Naive thymus-derived CD4-positive, alpha-beta T cell (primary cell): ENCODE results near the gene TMEM132C. TPM values are rescaled to one million over a fixed set of nuclear protein-coding genes. Genes with fewer than 3 reads are reported as not detected.

ENCODE experiments used
- ATAC-seq: fragments of 150-1000 bp; cut with Tn5 transposase; 2 replicates; pipeline ENCODE4 v1.10.0; 2021; ENCODE audit warnings: mild to moderate bottlenecking, moderate library complexity
- CTCF ChIA-PET: fragments of 350-600 bp; sonication (Branson Sonifier 250); formaldehyde crosslinking; loops from one replicate; lab custom pipeline; 2021; ENCODE audit warnings: antibody characterized with exemption; lab: Charles Lee
- POLR2A ChIA-PET: fragments of 350-600 bp; sonication (Branson Sonifier 250); formaldehyde crosslinking; loops from one replicate; lab custom pipeline; 2021; ENCODE audit warnings: antibody characterized with exemption, inconsistent platforms; lab: Charles Lee
- DNase-seq, 9 donors: peaks; one replicate each; pipeline versions ENCODE4 v3.0.0 to v3.0.0-alpha.2; 2020 to 2022; ENCODE audit warnings: mixed read lengths in 1 of 9
- H3K27ac ChIP-seq: one replicate; pipeline ENCODE4 v1.7.0; 2013; ENCODE audit warnings: mild to moderate bottlenecking, low read depth, low read length, moderate library complexity
- H3K27me3 ChIP-seq, 2 donors: one replicate each; pipeline ENCODE4 v1.7.0; 2013; ENCODE audit warnings: low read length in 2 of 2, mild to moderate bottlenecking in 2 of 2, moderate library complexity in 2 of 2; ENCODE audit not compliant: control insufficient read depth in 2 of 2, insufficient read depth in 2 of 2
- H3K36me3 ChIP-seq, 3 experiments: 1 replicate in 2 of 3; 2 replicates in 1 of 3; pipeline ENCODE4 v1.7.0; 2013; ENCODE audit warnings: low read length in 3 of 3, mild to moderate bottlenecking in 3 of 3, moderate library complexity in 1 of 3; ENCODE audit not compliant: insufficient read depth in 3 of 3, control insufficient read depth in 2 of 3
- H3K4me1 ChIP-seq, 2 donors: one replicate each; pipeline ENCODE4 v1.7.0; 2013; ENCODE audit warnings: low read length in 2 of 2, mild to moderate bottlenecking in 2 of 2, moderate library complexity in 1 of 2; ENCODE audit not compliant: control insufficient read depth in 2 of 2, insufficient read depth in 2 of 2
- H3K4me3 ChIP-seq: 2 replicates; pipeline ENCODE4 v1.7.0; 2013; ENCODE audit warnings: mild to moderate bottlenecking, low read length
- H3K9me3 ChIP-seq, 3 experiments: 1 replicate in 2 of 3; 2 replicates in 1 of 3; pipeline ENCODE4 v1.7.0; 2013; ENCODE audit warnings: low read length in 3 of 3; ENCODE audit not compliant: control insufficient read depth in 2 of 3
- H3K27ac Mint-ChIP-seq, 9 donors: one replicate each; pipeline ENCODE4 v1.8.0; 2020 to 2022; ENCODE audit warnings: mixed read lengths in 9 of 9, mild to moderate bottlenecking in 8 of 9, moderate library complexity in 5 of 9, inconsistent platforms in 2 of 9
- H3K27me3 Mint-ChIP-seq, 5 donors: one replicate each; pipeline ENCODE4 v1.8.0; 2021 to 2022; ENCODE audit warnings: mixed read lengths in 5 of 5, mild to moderate bottlenecking in 1 of 5
- H3K36me3 Mint-ChIP-seq, 5 donors: one replicate each; pipeline ENCODE4 v1.8.0; 2020 to 2022; ENCODE audit warnings: mixed read lengths in 5 of 5, mild to moderate bottlenecking in 3 of 5, inconsistent platforms in 1 of 5
- H3K4me1 Mint-ChIP-seq, 7 donors: one replicate each; pipeline ENCODE4 v1.8.0; 2020 to 2022; ENCODE audit warnings: mixed read lengths in 7 of 7, mild to moderate bottlenecking in 3 of 7, inconsistent platforms in 1 of 7
- H3K4me3 Mint-ChIP-seq, 10 donors: one replicate each; pipeline ENCODE4 v1.8.0; 2020 to 2022; ENCODE audit warnings: mild to moderate bottlenecking in 10 of 10, mixed read lengths in 10 of 10, moderate library complexity in 6 of 10, inconsistent platforms in 2 of 10
- H3K9me3 Mint-ChIP-seq, 11 donors: one replicate each; pipeline ENCODE4 v1.8.0; 2020 to 2022; ENCODE audit warnings: mixed read lengths in 11 of 11, mild to moderate bottlenecking in 4 of 11, inconsistent platforms in 1 of 11, moderate library complexity in 1 of 11
- intact Hi-C, 2 donors: fragments of 100-400 bp; cut with micrococcal nuclease; formaldehyde crosslinking; loops; one replicate each; pipeline ENCODE4 v1.15.1; 2023
- polyA plus RNA-seq, 2 donors: library from polyadenylated mRNA; unstranded; fragments of 300-500 nt; fragmentation: Illumina TruSeq; gene quantifications; one replicate each; pipeline ENCODE4 v1.2.3, GENCODE V29; 2021
- total RNA-seq, 6 experiments: library from RNA in 5 of 6; stranded (reverse) in 5 of 6; gene quantifications; 1 replicate in 5 of 6; 2 replicates in 1 of 6; pipeline ENCODE4 v1.2.3 and lab custom pipeline; 2021 to 2026

The TMEM132C gene
- not detected for total RNA-seq
- polyA plus RNA-seq, result not detected
- not detected for total RNA-seq (lab: John Stamatoyannopoulos, UW)

DNA sequence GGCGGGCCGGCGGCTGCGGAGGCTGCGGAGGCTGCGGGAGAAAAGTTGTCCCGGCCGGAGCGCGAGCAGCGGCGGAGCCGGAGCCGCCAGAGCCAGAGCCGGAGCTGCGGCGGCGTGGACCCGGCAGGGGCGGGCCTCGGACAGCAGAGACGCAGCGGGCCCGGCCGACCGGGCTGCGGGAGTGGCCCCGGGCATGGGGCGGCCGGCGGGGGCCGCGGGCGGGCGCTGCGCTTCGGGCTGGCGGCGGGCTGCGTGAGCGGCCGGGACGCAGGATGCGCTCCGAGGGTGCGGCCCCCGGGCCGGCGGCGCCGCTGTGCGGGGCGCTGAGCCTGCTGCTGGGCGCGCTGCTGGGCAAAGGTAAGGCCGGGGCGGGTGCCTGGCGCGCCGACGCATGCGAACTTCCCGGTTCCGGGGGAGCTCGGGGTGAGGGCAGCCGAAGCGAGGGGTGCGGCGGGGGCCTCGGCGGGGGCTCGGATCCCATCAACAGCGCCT lies at the start of gene TMEM132C:
Gene TMEM132C (plus strand): TSS at position 40 of the 492 bp plus-strand sequence. CDS start 233 bp downstream, at position 273.
- no peaks in the 10 kb centered on the region for H3K27me3 ChIP-seq
- Mint-ChIP-seq H3K4me1 (no peaks in the 10 kb centered on the region), H3K4me3 (peak within 1 kb of the TSS in 1 of 10 donors; percentile 22), H3K9me3 (peaks cover 0 to 50% (median 10%) of the 10 kb centered on the region in 11 donors), H3K27me3 (peaks cover 44 to 67% (median 55%) of the 10 kb centered on the region in 5 donors), H3K36me3 (no peaks in the 10 kb centered on the region), H3K27ac (no peak within 1 kb of the TSS)
- H3K9me3 ChIP-seq, result no peaks in the 10 kb centered on the region
- CTCF ChIA-PET, result no interaction called here
- H3K36me3 ChIP-seq, result no peaks in the 10 kb centered on the region
- no peak for DNase-seq
- ATAC-seq, result no peak
- H3K4me1 ChIP-seq, result no peaks in the 10 kb centered on the region
- POLR2A ChIA-PET, result no interaction called here
- H3K27ac ChIP-seq, result no peak within 1 kb of the TSS
- intact Hi-C loops, result no loop called here
- H3K4me3 ChIP-seq, result no peak within 1 kb of the TSS

DNA sequence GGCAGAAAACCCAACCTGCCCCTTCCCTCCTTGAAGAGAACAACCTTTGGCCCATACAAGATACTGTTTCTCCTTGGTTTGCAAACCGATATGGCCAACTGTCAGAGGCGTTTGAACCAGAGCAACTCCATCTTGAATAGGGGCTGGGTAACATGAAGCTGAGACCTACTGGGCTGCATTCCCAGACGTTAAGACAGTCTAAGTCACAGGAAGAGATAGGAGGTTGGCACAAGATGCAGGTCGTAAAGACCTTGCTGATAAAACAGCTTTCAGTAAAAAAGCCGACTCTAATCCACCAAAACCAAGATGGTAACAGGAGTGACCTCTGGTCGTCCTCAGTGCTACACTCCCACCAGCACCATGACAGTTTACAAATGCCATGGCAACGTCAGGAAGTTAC lies 42.7 kb upstream of the TMEM132C start:
- no peak overlapping the region for H3K27ac Mint-ChIP-seq
- H3K36me3 Mint-ChIP-seq, result peaks cover 0 to 4% (median 0%) of the 10 kb centered on the region in 5 donors
- Histone ChIP-seq H3K36me3 (no peaks in the 10 kb centered on the region), H3K4me3 (no peak overlapping the region), H3K27ac (no peak overlapping the region), H3K9me3 (no peaks in the 10 kb centered on the region), H3K4me1 (no peaks in the 10 kb centered on the region), H3K27me3 (no peaks in the 10 kb centered on the region)
- ATAC-seq (no peak), DNase-seq (no peak)
- ChIA-PET CTCF (no interaction called here), POLR2A (no interaction called here)
- H3K4me1 Mint-ChIP-seq, result no peaks in the 10 kb centered on the region
- intact Hi-C loops, result no loop called here
- H3K9me3 Mint-ChIP-seq, result peaks cover 0 to 13% (median 4%) of the 10 kb centered on the region in 11 donors
- no peak overlapping the region for H3K4me3 Mint-ChIP-seq
- peaks cover 0 to 4% (median 0%) of the 10 kb centered on the region in 5 donors for H3K27me3 Mint-ChIP-seq

DNA sequence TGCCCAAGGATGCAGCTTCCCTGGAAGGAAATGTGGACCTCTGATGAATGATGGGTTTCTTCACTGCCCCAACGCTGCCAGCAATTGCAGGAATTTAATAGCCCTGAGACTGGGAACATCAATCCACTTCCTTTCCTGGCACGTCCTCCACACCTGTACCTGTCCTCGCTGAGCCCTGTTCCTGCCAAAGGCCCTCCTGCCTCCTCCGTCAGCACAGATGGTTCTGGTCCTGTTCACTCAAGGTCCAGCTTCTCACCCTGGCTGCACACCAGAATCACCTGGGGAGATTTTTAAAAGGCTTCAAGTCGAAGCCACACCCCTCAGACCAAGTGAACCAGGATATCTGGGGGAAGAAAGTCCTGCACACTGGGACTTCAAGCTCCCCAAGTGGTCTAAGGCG lies 38.4 kb upstream of the TMEM132C start:
- Mint-ChIP-seq H3K27ac (no peak overlapping the region), H3K27me3 (peaks cover 0 to 4% (median 0%) of the 10 kb centered on the region in 5 donors), H3K4me3 (no peak overlapping the region), H3K4me1 (no peaks in the 10 kb centered on the region), H3K9me3 (peaks cover 0 to 26% (median 5%) of the 10 kb centered on the region in 11 donors), H3K36me3 (no peaks in the 10 kb centered on the region)
- Histone ChIP-seq H3K4me1 (no peaks in the 10 kb centered on the region), H3K36me3 (no peaks in the 10 kb centered on the region), H3K4me3 (no peak overlapping the region), H3K27me3 (no peaks in the 10 kb centered on the region), H3K9me3 (no peaks in the 10 kb centered on the region), H3K27ac (no peak overlapping the region)
- POLR2A ChIA-PET, result no interaction called here
- CTCF ChIA-PET, result no interaction called here
- ATAC-seq, result no peak
- DNase-seq, result no peak
- intact Hi-C loops, result no loop called here

DNA sequence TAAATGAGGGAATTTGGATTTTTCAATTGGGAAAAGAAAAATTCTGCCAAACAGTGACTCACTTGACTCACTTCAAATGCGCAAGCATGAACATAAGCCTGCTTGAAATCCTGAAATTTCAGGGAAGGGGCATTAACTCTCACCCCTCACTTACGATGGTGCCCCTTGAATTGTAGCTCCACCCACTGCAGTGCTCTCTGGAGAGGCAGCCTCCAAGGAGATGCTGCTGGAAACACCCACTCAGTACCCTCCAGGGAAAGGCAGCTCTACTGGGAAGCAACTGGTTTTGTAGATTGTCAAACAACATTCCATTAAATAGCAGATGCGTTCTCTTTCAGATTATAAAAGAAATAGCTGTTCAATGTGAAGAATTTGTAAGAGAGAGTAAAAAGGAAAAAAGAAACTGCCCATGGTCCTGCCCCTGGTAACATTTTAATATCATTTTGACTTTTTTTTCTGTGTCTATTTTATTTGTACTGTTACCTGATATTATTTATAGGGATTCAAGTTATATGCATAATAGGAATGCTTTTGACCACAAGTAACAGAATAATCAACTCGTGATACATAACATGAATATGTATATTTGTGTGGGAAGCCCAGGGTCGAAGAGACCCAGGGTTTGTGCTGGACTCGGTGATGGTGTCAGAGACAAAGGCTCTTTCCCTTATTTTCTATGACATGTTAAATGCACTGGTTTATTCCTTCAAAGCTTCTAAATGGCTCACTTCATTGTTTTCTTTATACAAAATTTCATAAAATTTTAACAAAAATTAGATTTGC lies 31.1 kb upstream of the TMEM132C start:
- Histone ChIP-seq H3K27me3 (no peaks in the 10 kb centered on the region), H3K4me1 (no peaks in the 10 kb centered on the region), H3K27ac (no peak overlapping the region), H3K4me3 (no peak overlapping the region), H3K9me3 (no peaks in the 10 kb centered on the region), H3K36me3 (no peaks in the 10 kb centered on the region)
- no peak for ATAC-seq
- Mint-ChIP-seq H3K9me3 (peaks cover 2 to 29% (median 9%) of the 10 kb centered on the region in 11 donors), H3K27ac (no peak overlapping the region), H3K27me3 (peaks cover 0 to 9% (median 0%) of the 10 kb centered on the region in 5 donors), H3K4me3 (no peak overlapping the region), H3K4me1 (no peaks in the 10 kb centered on the region), H3K36me3 (no peaks in the 10 kb centered on the region)
- DNase-seq, result no peak
- ChIA-PET POLR2A (no interaction called here), CTCF (interaction anchor here (0.6 kb wide), 1 partner anchor 14 kb away, joined by 4 read pairs; no protein-coding TSS in a partner anchor)
- intact Hi-C loops, result no loop called here

DNA sequence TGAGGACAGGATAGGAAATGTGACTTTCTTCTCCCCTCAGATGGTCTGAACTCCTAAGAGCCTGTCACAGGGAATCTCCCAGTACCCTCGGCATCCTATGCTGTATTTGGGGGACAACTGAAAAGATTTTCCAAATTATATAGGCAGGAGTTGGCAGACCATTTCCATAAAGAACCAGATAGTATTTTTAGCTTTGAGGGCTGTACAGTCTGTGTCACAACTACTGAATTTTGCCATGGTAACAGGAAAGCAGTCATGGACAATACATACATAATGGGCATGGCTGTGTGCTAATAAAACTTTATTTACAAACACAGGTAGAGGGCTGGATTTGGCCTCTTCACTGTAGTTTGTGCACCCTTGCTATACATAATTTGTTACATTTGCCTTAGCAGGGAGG lies 30.4 kb upstream of the TMEM132C start:
- no peak overlapping the region for H3K4me3 ChIP-seq
- ChIA-PET CTCF (no interaction called here), POLR2A (no interaction called here)
- intact Hi-C loops, result no loop called here
- no peak overlapping the region for H3K27ac Mint-ChIP-seq
- no peak overlapping the region for H3K27ac ChIP-seq
- no peaks in the 10 kb centered on the region for H3K4me1 Mint-ChIP-seq
- DNase-seq, result no peak
- no peaks in the 10 kb centered on the region for H3K36me3 Mint-ChIP-seq
- H3K27me3 Mint-ChIP-seq, result peaks cover 0 to 9% (median 0%) of the 10 kb centered on the region in 5 donors
- H3K9me3 ChIP-seq, result no peaks in the 10 kb centered on the region
- H3K27me3 ChIP-seq, result no peaks in the 10 kb centered on the region
- H3K9me3 Mint-ChIP-seq, result peaks cover 2 to 24% (median 9%) of the 10 kb centered on the region in 11 donors
- H3K4me1 ChIP-seq, result no peaks in the 10 kb centered on the region
- H3K36me3 ChIP-seq, result no peaks in the 10 kb centered on the region
- no peak for ATAC-seq
- H3K4me3 Mint-ChIP-seq, result no peak overlapping the region

DNA sequence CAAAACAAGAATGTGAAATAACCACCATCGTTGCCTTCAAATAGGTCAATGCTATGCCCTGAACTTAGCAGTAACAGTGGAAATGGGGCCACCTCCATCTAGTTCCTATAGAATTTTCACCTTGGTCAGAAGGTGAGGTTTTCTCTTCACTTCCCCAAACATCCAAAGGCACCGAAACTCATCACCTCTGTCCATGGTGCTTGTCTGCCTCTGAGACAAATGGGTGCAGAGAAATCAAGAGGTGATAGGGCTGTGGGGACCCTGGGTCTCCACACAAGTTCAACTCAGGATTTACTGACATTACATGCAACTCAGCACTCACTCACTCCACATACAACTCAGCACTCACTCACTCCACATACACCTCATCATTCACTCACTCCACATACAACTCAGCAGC lies 26.2 kb upstream of the TMEM132C start:
- peaks cover 0 to 21% (median 5%) of the 10 kb centered on the region in 11 donors for H3K9me3 Mint-ChIP-seq
- intact Hi-C loops, result no loop called here
- Histone ChIP-seq H3K4me1 (no peaks in the 10 kb centered on the region), H3K4me3 (no peak overlapping the region), H3K27ac (no peak overlapping the region), H3K36me3 (no peaks in the 10 kb centered on the region), H3K9me3 (peaks cover 0 to 2% (median 0%) of the 10 kb centered on the region in 3 experiments), H3K27me3 (no peaks in the 10 kb centered on the region)
- no peak overlapping the region for H3K4me3 Mint-ChIP-seq
- H3K36me3 Mint-ChIP-seq, result no peaks in the 10 kb centered on the region
- DNase-seq (no peak), ATAC-seq (no peak)
- ChIA-PET POLR2A (no interaction called here), CTCF (no interaction called here)
- H3K27ac Mint-ChIP-seq, result no peak overlapping the region
- H3K27me3 Mint-ChIP-seq, result peaks cover 0 to 9% (median 0%) of the 10 kb centered on the region in 5 donors
- no peaks in the 10 kb centered on the region for H3K4me1 Mint-ChIP-seq
